HEK293 (cell line): ENCODE results near the gene BSCL2.
"Not testable (repeated sequence)": the region's sequence is repeated elsewhere in the genome, so short reads cannot be mapped to it uniquely, and the experiment has no call there.

ENCODE experiments used
- CTCF ChIP-seq: fragments of 450-650 bp; formaldehyde crosslinking; IDR thresholded peaks from 2 replicates; pipeline ENCODE4 v1.5.1; 2016; ENCODE audit warnings: missing biosample characterization, missing genetic modification characterization
- MYNN ChIP-seq: fragments of 450-650 bp; formaldehyde crosslinking; IDR thresholded peaks from 2 replicates; pipeline ENCODE4 v1.5.1; 2016; ENCODE audit warnings: missing biosample characterization, missing genetic modification characterization, borderline replicate concordance
- MZF1 ChIP-seq: fragments of 450-650 bp; formaldehyde crosslinking; IDR thresholded peaks from 2 replicates; pipeline ENCODE4 v1.5.1; 2017; ENCODE audit warnings: missing biosample characterization, missing genetic modification characterization, borderline replicate concordance
- REST ChIP-seq: fragments of 450-650 bp; formaldehyde crosslinking; IDR thresholded peaks from 2 replicates; pipeline ENCODE4 v1.5.1; 2016; ENCODE audit warnings: missing biosample characterization, missing genetic modification characterization
- ZBTB49 ChIP-seq: fragments of 450-650 bp; formaldehyde crosslinking; IDR thresholded peaks from 2 replicates; pipeline ENCODE4 v1.5.1; 2016; ENCODE audit warnings: missing biosample characterization, missing genetic modification characterization, low read depth
- ZBTB8A ChIP-seq: fragments of 450-650 bp; formaldehyde crosslinking; IDR thresholded peaks from 2 replicates; pipeline ENCODE4 v1.5.1; 2016; ENCODE audit warnings: missing biosample characterization, missing genetic modification characterization
- ZFP41 ChIP-seq: fragments of 450-650 bp; formaldehyde crosslinking; IDR thresholded peaks from 2 replicates; pipeline ENCODE4 v1.5.1; 2016; ENCODE audit warnings: missing biosample characterization, missing genetic modification characterization, borderline replicate concordance
- ZNF121 ChIP-seq: fragments of 450-650 bp; formaldehyde crosslinking; IDR thresholded peaks from 2 replicates; pipeline ENCODE4 v1.5.1; 2016; ENCODE audit warnings: missing biosample characterization, missing genetic modification characterization
- ZNF184 ChIP-seq: fragments of 450-650 bp; IDR thresholded peaks from 2 replicates; pipeline ENCODE4 v1.5.1; 2018; ENCODE audit warnings: missing biosample characterization, mild to moderate bottlenecking, missing genetic modification characterization
- ZNF274 ChIP-seq, 2 experiments: fragments of 200-500 bp in 1 of 2; fragments of 450-650 bp in 1 of 2; sonication (Bioruptor generic) in 1 of 2; formaldehyde crosslinking in 1 of 2; IDR thresholded peaks; 2 replicates each; pipeline versions ENCODE4 v1.5.1 to v1.6.1; 2014 to 2016; ENCODE audit warnings: borderline replicate concordance in 1 of 2, inconsistent platforms in 1 of 2, low read length in 1 of 2, missing biosample characterization in 1 of 2, missing genetic modification characterization in 1 of 2
- ZNF518A ChIP-seq: fragments of 450-650 bp; formaldehyde crosslinking; conservative IDR thresholded peaks from 2 replicates; pipeline ENCODE4 v1.5.1; 2016; ENCODE audit warnings: low read depth, missing biosample characterization, missing genetic modification characterization
- ZNF768 ChIP-seq: fragments of 450-650 bp; formaldehyde crosslinking; IDR thresholded peaks from 2 replicates; pipeline ENCODE4 v1.5.1; 2018; ENCODE audit warnings: missing biosample characterization, mild to moderate bottlenecking, missing genetic modification characterization
- ZNF785 ChIP-seq: fragments of 450-650 bp; formaldehyde crosslinking; IDR thresholded peaks from 2 replicates; pipeline ENCODE4 v1.5.1; 2016; ENCODE audit warnings: missing biosample characterization, missing genetic modification characterization

- not testable (repeated sequence) for TF ChIP-seq REST (tag by site-specific recombination); ZBTB8A (tag by site-specific recombination); CTCF (tag by site-specific recombination); ZNF785 (tag by site-specific recombination); ZNF184 (tag by site-specific recombination); ZNF274 (IDR thresholded peaks at IDR 0.05; ENCODE audit: low read length); ZNF274 (tag by site-specific recombination; IDR thresholded peaks at IDR 0.05; ENCODE audit: borderline replicate concordance); ZNF518A (tag by site-specific recombination); MYNN; ZBTB49 (tag by site-specific recombination); ZFP41 (tag by site-specific recombination); MZF1; ZNF768 (tag by site-specific recombination); ZNF121 (tag by site-specific recombination)
Measured at GRCh38 chr11:62675415-62675814, 31.8 kb downstream of the BSCL2 start.
